ENCODE data around the gene CCT8L2. TPM values are rescaled to one million over a fixed set of nuclear protein-coding genes. Genes with fewer than 3 reads are reported as not detected.
"Not testable (repeated sequence)": the region's sequence is repeated elsewhere in the genome, so short reads cannot be mapped to it uniquely, and the experiment has no call there.

The CCT8L2 gene
- total and polyA plus RNA-seq, 4 donors = not detected

DNA sequence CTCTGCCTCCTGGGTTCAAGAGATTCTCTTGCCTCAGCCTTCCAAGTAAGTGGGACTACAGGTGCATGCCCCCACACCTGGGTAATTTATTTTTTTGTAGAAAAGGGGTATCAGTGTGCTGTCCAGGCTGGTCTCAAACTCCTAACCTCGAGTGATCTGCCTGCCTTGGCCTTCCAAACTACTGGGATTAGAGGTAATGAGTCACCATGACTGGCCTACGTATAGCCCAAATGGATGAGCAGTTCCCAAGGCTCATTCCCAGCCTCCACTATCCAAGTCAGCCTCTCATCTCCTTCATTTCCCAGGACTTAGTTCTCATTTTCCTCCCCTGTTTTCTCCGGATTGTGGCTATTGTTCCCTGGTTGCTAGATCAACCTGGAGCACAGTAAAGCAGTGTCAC is 5.6 kb downstream of the CCT8L2 start:
- H3K9ac ChIP-seq (ENCODE audit: low read depth in 1 of 2, low read length in 2 of 2) = no peak overlapping the region
- no peaks in the 10 kb centered on the region for H3K36me3 ChIP-seq (ENCODE audit: control insufficient read depth in 4 of 4, insufficient read depth in 3 of 4, low read depth in 1 of 4, low read length in 3 of 4)
- 53% methylated on average over 3 of the region's 3 CpGs for WGBS
- H3K27me3 ChIP-seq (ENCODE audit: control insufficient read depth in 4 of 4, insufficient read depth in 4 of 4, low read length in 3 of 4) = peaks cover 0 to 2% (median 0%) of the 10 kb centered on the region in 4 donors
- DNase-seq (ENCODE audit: low spot score) = no peak
- no peaks in the 10 kb centered on the region for H3K4me1 ChIP-seq (ENCODE audit: control insufficient read depth in 4 of 4, insufficient read depth in 4 of 4, low read length in 3 of 4)
- TF ChIP-seq HNF4G (IDR thresholded peaks at IDR 0.05) (no peak), RXRA (IDR thresholded peaks at IDR 0.05) (no peak), YY1 (IDR thresholded peaks at IDR 0.05) (no peak), EGR1 (IDR thresholded peaks at IDR 0.05; ENCODE audit: low read depth in 2 of 2) (no peak), GABPA (IDR thresholded peaks at IDR 0.05 in 1 of 2, conservative IDR thresholded peaks at IDR 0.05 in 1 of 2) (no peak), SP1 (IDR thresholded peaks at IDR 0.05) (no peak), TAF1 (conservative IDR thresholded peaks at IDR 0.05) (no peak)
- TF ChIP-seq, protein P1, sequence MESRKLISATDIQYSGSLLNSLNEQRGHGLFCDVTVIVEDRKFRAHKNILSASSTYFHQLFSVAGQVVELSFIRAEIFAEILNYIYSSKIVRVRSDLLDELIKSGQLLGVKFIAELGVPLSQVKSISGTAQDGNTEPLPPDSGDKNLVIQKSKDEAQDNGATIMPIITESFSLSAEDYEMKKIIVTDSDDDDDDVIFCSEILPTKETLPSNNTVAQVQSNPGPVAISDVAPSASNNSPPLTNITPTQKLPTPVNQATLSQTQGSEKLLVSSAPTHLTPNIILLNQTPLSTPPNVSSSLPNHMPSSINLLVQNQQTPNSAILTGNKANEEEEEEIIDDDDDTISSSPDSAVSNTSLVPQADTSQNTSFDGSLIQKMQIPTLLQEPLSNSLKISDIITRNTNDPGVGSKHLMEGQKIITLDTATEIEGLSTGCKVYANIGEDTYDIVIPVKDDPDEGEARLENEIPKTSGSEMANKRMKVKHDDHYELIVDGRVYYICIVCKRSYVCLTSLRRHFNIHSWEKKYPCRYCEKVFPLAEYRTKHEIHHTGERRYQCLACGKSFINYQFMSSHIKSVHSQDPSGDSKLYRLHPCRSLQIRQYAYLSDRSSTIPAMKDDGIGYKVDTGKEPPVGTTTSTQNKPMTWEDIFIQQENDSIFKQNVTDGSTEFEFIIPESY (IDR thresholded peaks at IDR 0.05) = no peak
- TF ChIP-seq, protein P2, sequence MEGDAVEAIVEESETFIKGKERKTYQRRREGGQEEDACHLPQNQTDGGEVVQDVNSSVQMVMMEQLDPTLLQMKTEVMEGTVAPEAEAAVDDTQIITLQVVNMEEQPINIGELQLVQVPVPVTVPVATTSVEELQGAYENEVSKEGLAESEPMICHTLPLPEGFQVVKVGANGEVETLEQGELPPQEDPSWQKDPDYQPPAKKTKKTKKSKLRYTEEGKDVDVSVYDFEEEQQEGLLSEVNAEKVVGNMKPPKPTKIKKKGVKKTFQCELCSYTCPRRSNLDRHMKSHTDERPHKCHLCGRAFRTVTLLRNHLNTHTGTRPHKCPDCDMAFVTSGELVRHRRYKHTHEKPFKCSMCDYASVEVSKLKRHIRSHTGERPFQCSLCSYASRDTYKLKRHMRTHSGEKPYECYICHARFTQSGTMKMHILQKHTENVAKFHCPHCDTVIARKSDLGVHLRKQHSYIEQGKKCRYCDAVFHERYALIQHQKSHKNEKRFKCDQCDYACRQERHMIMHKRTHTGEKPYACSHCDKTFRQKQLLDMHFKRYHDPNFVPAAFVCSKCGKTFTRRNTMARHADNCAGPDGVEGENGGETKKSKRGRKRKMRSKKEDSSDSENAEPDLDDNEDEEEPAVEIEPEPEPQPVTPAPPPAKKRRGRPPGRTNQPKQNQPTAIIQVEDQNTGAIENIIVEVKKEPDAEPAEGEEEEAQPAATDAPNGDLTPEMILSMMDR (IDR thresholded peaks at IDR 0.05; ENCODE audit: low read depth, low read length, missing input control) = no peak
- TF ChIP-seq, protein P3, sequence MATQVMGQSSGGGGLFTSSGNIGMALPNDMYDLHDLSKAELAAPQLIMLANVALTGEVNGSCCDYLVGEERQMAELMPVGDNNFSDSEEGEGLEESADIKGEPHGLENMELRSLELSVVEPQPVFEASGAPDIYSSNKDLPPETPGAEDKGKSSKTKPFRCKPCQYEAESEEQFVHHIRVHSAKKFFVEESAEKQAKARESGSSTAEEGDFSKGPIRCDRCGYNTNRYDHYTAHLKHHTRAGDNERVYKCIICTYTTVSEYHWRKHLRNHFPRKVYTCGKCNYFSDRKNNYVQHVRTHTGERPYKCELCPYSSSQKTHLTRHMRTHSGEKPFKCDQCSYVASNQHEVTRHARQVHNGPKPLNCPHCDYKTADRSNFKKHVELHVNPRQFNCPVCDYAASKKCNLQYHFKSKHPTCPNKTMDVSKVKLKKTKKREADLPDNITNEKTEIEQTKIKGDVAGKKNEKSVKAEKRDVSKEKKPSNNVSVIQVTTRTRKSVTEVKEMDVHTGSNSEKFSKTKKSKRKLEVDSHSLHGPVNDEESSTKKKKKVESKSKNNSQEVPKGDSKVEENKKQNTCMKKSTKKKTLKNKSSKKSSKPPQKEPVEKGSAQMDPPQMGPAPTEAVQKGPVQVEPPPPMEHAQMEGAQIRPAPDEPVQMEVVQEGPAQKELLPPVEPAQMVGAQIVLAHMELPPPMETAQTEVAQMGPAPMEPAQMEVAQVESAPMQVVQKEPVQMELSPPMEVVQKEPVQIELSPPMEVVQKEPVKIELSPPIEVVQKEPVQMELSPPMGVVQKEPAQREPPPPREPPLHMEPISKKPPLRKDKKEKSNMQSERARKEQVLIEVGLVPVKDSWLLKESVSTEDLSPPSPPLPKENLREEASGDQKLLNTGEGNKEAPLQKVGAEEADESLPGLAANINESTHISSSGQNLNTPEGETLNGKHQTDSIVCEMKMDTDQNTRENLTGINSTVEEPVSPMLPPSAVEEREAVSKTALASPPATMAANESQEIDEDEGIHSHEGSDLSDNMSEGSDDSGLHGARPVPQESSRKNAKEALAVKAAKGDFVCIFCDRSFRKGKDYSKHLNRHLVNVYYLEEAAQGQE (IDR thresholded peaks at IDR 0.05) = no peak
- H3K9me3 ChIP-seq (ENCODE audit: control insufficient read depth in 4 of 4, low read length in 3 of 4) = no peaks in the 10 kb centered on the region
- H3K4me3 ChIP-seq (ENCODE audit: low read depth in 1 of 3, low read length in 3 of 3) = no peak overlapping the region
- no peak overlapping the region for H3K27ac ChIP-seq (ENCODE audit: low read depth in 1 of 2, low read length in 2 of 2)

DNA sequence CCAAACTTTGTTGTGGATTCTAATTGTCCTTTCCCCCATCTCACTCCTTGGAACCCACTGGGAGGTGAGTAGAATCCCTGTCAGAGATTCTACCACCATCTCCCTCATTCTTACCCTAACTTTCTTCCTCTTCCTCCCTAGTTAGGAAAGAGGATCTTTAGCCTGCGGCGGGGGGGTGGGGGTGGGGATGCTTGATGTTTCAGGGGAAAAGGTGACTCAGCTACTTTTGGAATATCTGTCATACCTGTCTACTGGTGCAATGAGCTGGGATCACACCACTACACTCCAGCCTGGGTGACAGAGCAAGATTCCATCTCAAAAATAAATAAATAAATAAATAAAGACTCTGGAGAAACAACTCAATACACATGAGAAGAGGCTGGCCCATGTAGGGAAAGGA is 6.4 kb downstream of the CCT8L2 start:
- 55% methylated on average over 2 of the region's 2 CpGs for WGBS
- Histone ChIP-seq H3K9ac (ENCODE audit: low read depth in 1 of 2, low read length in 2 of 2) (no peak overlapping the region), H3K27ac (ENCODE audit: low read depth in 1 of 2, low read length in 2 of 2) (no peak overlapping the region), H3K4me3 (ENCODE audit: low read depth in 1 of 3, low read length in 3 of 3) (no peak overlapping the region), H3K36me3 (ENCODE audit: control insufficient read depth in 4 of 4, insufficient read depth in 3 of 4, low read depth in 1 of 4, low read length in 3 of 4) (no peaks in the 10 kb centered on the region), H3K4me1 (ENCODE audit: control insufficient read depth in 4 of 4, insufficient read depth in 4 of 4, low read length in 3 of 4) (no peaks in the 10 kb centered on the region), H3K9me3 (ENCODE audit: control insufficient read depth in 4 of 4, low read length in 3 of 4) (no peaks in the 10 kb centered on the region), H3K27me3 (ENCODE audit: control insufficient read depth in 4 of 4, insufficient read depth in 4 of 4, low read length in 3 of 4) (peaks cover 0 to 2% (median 0%) of the 10 kb centered on the region in 4 donors)
- TF ChIP-seq YY1 (IDR thresholded peaks at IDR 0.05) = no peak
- no peak for TF ChIP-seq RXRA (IDR thresholded peaks at IDR 0.05)
- TF ChIP-seq NR2F2 (IDR thresholded peaks at IDR 0.05) = no peak
- TF ChIP-seq FOXA1 (IDR thresholded peaks at IDR 0.05) = no peak
- TF ChIP-seq EGR1 (IDR thresholded peaks at IDR 0.05; ENCODE audit: low read depth in 2 of 2) = no peak
- no peak for DNase-seq (ENCODE audit: low spot score)

DNA sequence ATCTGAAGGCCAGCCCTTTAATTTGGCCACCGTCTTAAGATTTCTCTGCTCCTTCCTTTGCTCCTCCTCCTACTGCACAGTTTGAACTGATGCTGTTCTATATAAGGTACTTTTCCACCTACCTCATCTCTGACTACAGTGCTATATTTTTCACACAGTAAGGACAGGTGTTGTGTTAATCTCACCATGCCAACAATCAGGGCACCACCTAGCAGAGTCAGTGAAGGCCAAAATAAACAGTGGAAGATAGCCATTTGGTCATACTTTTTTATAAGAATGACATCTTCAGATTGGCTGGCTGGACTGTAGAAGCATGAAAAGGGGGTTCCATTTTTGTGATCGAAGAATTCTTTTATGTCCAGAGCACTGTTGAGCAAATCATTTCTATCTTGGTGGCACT is 11.7 kb downstream of the CCT8L2 start:
- H3K27ac ChIP-seq (ENCODE audit: low read depth in 1 of 2, low read length in 2 of 2); DNase-seq (ENCODE audit: low spot score); H3K36me3 ChIP-seq (ENCODE audit: control insufficient read depth in 4 of 4, insufficient read depth in 3 of 4, low read depth in 1 of 4, low read length in 3 of 4); H3K27me3 ChIP-seq (ENCODE audit: control insufficient read depth in 4 of 4, insufficient read depth in 4 of 4, low read length in 3 of 4); H3K9ac ChIP-seq (ENCODE audit: low read depth in 1 of 2, low read length in 2 of 2); H3K9me3 ChIP-seq (ENCODE audit: control insufficient read depth in 4 of 4, low read length in 3 of 4); H3K4me1 ChIP-seq (ENCODE audit: control insufficient read depth in 4 of 4, insufficient read depth in 4 of 4, low read length in 3 of 4); H3K4me3 ChIP-seq (ENCODE audit: low read depth in 1 of 3, low read length in 3 of 3): not testable (repeated sequence)
- 79% methylated on average over 1 of the region's 2 CpGs for WGBS

DNA sequence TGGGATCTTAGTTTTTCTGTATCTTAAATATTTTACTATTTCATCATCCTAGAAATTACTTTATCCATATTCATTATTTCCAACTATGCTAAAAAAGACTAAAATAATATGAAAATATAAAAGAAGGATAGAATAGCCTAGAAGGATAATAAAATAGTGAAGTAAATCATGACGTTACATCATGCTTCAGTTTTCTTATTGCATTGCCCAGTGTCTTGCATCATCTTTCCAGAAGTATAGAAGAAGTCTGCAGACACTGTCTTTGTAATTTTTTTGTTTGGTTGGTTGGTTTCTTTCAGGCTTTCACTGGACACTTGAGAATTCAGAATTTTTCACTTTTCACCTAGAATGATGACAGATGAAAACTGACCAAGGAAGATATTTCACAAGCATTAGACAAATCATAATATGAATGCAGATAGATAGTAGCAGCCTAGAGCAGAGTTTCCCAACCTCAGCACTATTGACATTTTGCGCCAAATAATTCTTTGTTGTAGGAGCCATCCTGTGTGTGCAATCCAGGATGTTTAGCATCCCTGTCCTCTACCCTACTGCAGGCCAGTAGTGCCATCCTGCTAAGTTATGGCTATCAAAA is 23.3 kb downstream of the CCT8L2 start:
- H3K36me3 ChIP-seq (ENCODE audit: control insufficient read depth in 4 of 4, insufficient read depth in 3 of 4, low read depth in 1 of 4, low read length in 3 of 4); H3K9me3 ChIP-seq (ENCODE audit: control insufficient read depth in 4 of 4, low read length in 3 of 4); H3K4me1 ChIP-seq (ENCODE audit: control insufficient read depth in 4 of 4, insufficient read depth in 4 of 4, low read length in 3 of 4); H3K4me3 ChIP-seq (ENCODE audit: low read depth in 1 of 3, low read length in 3 of 3); H3K27ac ChIP-seq (ENCODE audit: low read depth in 1 of 2, low read length in 2 of 2); DNase-seq (ENCODE audit: low spot score); H3K9ac ChIP-seq (ENCODE audit: low read depth in 1 of 2, low read length in 2 of 2); H3K27me3 ChIP-seq (ENCODE audit: control insufficient read depth in 4 of 4, insufficient read depth in 4 of 4, low read length in 3 of 4): not testable (repeated sequence)
- 49% methylated on average over 2 of the region's 2 CpGs for WGBS

Measured in liver (tissue), 9 donors.